CD4-positive, alpha-beta T cell treated with Interleukin-4 for 1 hour (primary cell): ENCODE results near the gene PGPEP1.
"Not testable (repeated sequence)": the region's sequence is repeated elsewhere in the genome, so short reads cannot be mapped to it uniquely, and the experiment has no call there.

Source experiments
- DNase-seq, 2 donors: peaks; one replicate each; pipeline ENCODE4 v3.0.0-alpha.2; 2020 to 2022

Gene PGPEP1

GRCh38 chr19:18332917-18333530, 7.4 kb upstream of the PGPEP1 start:
- no peak for DNase-seq

- no peak for DNase-seq
Observed at GRCh38 chr19:18333680-18334079, 6.7 kb upstream of the PGPEP1 start.

GRCh38 chr19:18336121-18336520, 4.3 kb upstream of the PGPEP1 start:
- DNase-seq = no peak

GRCh38 chr19:18338541-18338940, 1.9 kb upstream of the PGPEP1 start:
- no peak for DNase-seq

GRCh38 chr19:18339723-18340122, 675 bp upstream of the PGPEP1 start:
- DNase-seq = no peak

- DNase-seq = peak; percentile 65 to 71
Observed at GRCh38 chr19:18340990-18341868, 831 bp downstream of the PGPEP1 start.

- no peak for DNase-seq
Observed at GRCh38 chr19:18342090-18342632, 1.8 kb downstream of the PGPEP1 start.

GRCh38 chr19:18344582-18344950, 4.2 kb downstream of the PGPEP1 start:
- DNase-seq = no peak

- DNase-seq = no peak
Observed at GRCh38 chr19:18345296-18345695, 4.9 kb downstream of the PGPEP1 start.

- no peak for DNase-seq
Observed at GRCh38 chr19:18346091-18346490, 5.7 kb downstream of the PGPEP1 start.

GRCh38 chr19:18348171-18348570, 7.8 kb downstream of the PGPEP1 start:
- DNase-seq = no peak

- DNase-seq = not testable (repeated sequence)
Observed at GRCh38 chr19:18348818-18349339, 8.5 kb downstream of the PGPEP1 start.

GRCh38 chr19:18349524-18350128, 9.2 kb downstream of the PGPEP1 start:
- DNase-seq = peak; percentile 10 to 33

- no peak for DNase-seq
Observed at GRCh38 chr19:18350490-18350889, 10.1 kb downstream of the PGPEP1 start.

- no peak for DNase-seq
Observed at GRCh38 chr19:18351544-18351943, 11.1 kb downstream of the PGPEP1 start.

GRCh38 chr19:18353378-18354005, 13.1 kb downstream of the PGPEP1 start:
- DNase-seq = no peak

GRCh38 chr19:18354743-18355142, 14.3 kb downstream of the PGPEP1 start:
- DNase-seq = not testable (repeated sequence)

- DNase-seq = no peak
Observed at GRCh38 chr19:18357041-18357440, 16.6 kb downstream of the PGPEP1 start.

- DNase-seq = no peak
Observed at GRCh38 chr19:18361646-18362045, 21.2 kb downstream of the PGPEP1 start.

- DNase-seq = no peak
Observed at GRCh38 chr19:18362934-18363542, 22.6 kb downstream of the PGPEP1 start.

GRCh38 chr19:18363787-18364186, 23.4 kb downstream of the PGPEP1 start:
- no peak for DNase-seq

GRCh38 chr19:18364277-18364825, 24.0 kb downstream of the PGPEP1 start:
- not testable (repeated sequence) for DNase-seq
